Stomach (tissue), 4 donors: ENCODE measurements around the gene IQCH.

Source experiments
- CTCF ChIP-seq, 7 experiments: fragments of 450-650 bp in 4 of 7; fragments of 200-600 bp in 3 of 7; sonication (generic) in 3 of 7; IDR thresholded peaks; one replicate each; pipeline ENCODE4 v1.5.1; 2016 to 2019; ENCODE audit warnings: antibody characterized with exemption in 7 of 7, control low read depth in 2 of 7, mild to moderate bottlenecking in 1 of 7
- POLR2A ChIP-seq, 4 donors: fragments of 450-650 bp; IDR thresholded peaks; one replicate each; pipeline ENCODE4 v1.6.1; 2016; ENCODE audit warnings: antibody characterized with exemption in 4 of 4, control low read depth in 2 of 4, mild to moderate bottlenecking in 1 of 4, moderate library complexity in 1 of 4

GRCh38 chr15:67350042-67350441, 95.5 kb downstream of the IQCH start:
- TF ChIP-seq CTCF (IDR thresholded peaks at IDR 0.05), result no peak
- no peak for TF ChIP-seq POLR2A (IDR thresholded peaks at IDR 0.05)
